ENCODE results near the gene MBNL1.

DNA sequence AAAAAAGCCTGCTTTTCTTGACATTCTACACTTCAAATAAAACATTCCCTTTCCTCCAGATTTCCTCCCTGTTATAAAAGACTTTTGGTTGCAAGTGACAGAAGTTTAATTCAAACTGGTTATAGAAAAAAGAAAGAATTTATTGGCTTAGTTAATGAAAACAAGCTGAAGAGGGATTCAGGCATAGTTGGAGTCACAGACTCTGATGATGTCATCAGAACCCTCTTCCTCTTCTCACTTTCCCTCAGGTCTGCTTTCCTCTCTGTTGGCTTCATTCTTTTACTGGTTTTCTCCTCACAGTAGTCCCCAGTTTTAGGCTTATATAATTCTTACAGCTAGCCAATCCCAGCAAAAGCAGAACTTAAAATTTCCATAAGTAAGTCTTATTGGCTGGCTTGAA is 32.0 kb upstream of the MBNL1 start:
- TF ChIP-seq POLR2A (IDR thresholded peaks at IDR 0.05), result no peak
- TF ChIP-seq, protein P1, sequence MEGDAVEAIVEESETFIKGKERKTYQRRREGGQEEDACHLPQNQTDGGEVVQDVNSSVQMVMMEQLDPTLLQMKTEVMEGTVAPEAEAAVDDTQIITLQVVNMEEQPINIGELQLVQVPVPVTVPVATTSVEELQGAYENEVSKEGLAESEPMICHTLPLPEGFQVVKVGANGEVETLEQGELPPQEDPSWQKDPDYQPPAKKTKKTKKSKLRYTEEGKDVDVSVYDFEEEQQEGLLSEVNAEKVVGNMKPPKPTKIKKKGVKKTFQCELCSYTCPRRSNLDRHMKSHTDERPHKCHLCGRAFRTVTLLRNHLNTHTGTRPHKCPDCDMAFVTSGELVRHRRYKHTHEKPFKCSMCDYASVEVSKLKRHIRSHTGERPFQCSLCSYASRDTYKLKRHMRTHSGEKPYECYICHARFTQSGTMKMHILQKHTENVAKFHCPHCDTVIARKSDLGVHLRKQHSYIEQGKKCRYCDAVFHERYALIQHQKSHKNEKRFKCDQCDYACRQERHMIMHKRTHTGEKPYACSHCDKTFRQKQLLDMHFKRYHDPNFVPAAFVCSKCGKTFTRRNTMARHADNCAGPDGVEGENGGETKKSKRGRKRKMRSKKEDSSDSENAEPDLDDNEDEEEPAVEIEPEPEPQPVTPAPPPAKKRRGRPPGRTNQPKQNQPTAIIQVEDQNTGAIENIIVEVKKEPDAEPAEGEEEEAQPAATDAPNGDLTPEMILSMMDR (IDR thresholded peaks at IDR 0.05), result no peak
